Activated CD4-positive, alpha-beta memory T cell treated with anti-CD3 and anti-CD28 coated beads for 36 hours (primary cell): ENCODE results near the gene SLC26A9. TPM values are rescaled to one million over a fixed set of nuclear protein-coding genes. Genes with fewer than 3 reads are reported as not detected.

ENCODE experiments used
- CTCF ChIA-PET: fragments of 350-600 bp; sonication (Branson Sonifier 250); formaldehyde crosslinking; loops from one replicate; lab custom pipeline; 2021; ENCODE audit warnings: antibody characterized with exemption, inconsistent platforms; lab: Charles Lee
- POLR2A ChIA-PET: fragments of 350-600 bp; sonication (Branson Sonifier 250); formaldehyde crosslinking; loops from one replicate; lab custom pipeline; 2021; ENCODE audit warnings: antibody characterized with exemption; lab: Charles Lee
- DNase-seq: peaks from one replicate; pipeline ENCODE4 v3.0.0-alpha.2; 2020
- H3K27ac Mint-ChIP-seq: one replicate; pipeline ENCODE4 v1.8.0; 2021; ENCODE audit warnings: mixed read lengths
- H3K27me3 Mint-ChIP-seq: one replicate; pipeline ENCODE4 v1.8.0; 2021; ENCODE audit warnings: mixed read lengths
- H3K36me3 Mint-ChIP-seq: one replicate; pipeline ENCODE4 v1.8.0; 2021; ENCODE audit warnings: mixed read lengths
- H3K4me1 Mint-ChIP-seq: one replicate; pipeline ENCODE4 v1.8.0; 2021; ENCODE audit warnings: low read depth, mixed read lengths
- H3K4me3 Mint-ChIP-seq: one replicate; pipeline ENCODE4 v1.8.0; 2021; ENCODE audit warnings: mild to moderate bottlenecking, mixed read lengths
- H3K9me3 Mint-ChIP-seq: one replicate; pipeline ENCODE4 v1.8.0; 2021; ENCODE audit warnings: mixed read lengths
- intact Hi-C: fragments of 100-400 bp; cut with micrococcal nuclease; formaldehyde crosslinking; loops from one replicate; pipeline ENCODE4 v1.15.1; 2023
- total RNA-seq, 2 experiments: library from RNA; stranded (reverse); gene quantifications; one replicate each; pipeline ENCODE4 v1.2.3, GENCODE V29; 2021

The SLC26A9 gene, protein sequence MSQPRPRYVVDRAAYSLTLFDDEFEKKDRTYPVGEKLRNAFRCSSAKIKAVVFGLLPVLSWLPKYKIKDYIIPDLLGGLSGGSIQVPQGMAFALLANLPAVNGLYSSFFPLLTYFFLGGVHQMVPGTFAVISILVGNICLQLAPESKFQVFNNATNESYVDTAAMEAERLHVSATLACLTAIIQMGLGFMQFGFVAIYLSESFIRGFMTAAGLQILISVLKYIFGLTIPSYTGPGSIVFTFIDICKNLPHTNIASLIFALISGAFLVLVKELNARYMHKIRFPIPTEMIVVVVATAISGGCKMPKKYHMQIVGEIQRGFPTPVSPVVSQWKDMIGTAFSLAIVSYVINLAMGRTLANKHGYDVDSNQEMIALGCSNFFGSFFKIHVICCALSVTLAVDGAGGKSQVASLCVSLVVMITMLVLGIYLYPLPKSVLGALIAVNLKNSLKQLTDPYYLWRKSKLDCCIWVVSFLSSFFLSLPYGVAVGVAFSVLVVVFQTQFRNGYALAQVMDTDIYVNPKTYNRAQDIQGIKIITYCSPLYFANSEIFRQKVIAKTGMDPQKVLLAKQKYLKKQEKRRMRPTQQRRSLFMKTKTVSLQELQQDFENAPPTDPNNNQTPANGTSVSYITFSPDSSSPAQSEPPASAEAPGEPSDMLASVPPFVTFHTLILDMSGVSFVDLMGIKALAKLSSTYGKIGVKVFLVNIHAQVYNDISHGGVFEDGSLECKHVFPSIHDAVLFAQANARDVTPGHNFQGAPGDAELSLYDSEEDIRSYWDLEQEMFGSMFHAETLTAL
- total RNA-seq = not detected

DNA sequence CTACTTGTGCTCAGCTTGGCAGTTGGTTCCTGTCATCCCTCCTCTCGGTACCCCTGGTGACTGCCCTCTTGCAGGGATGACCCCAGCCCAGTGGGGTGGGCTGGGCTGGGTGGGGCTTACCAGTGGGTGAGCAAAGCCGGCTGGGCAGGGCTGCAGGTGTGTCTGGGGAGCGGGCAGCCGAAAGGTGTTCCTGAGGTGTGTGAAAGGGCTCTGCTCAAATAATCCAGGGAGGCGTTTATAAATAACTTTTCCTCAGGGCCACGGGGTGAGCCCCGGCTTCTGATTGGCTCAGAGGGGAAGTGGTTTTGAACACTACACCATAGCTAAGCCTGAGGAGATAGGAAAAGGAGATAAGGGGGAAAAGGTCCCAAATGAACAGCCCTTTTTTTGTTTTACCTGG is at the start of gene SLC26A9:
TSS of gene SLC26A9 (minus strand) at position 212 of the 400 bp plus-strand sequence. CDS start 7,636 bp downstream, outside the sequence.
- Mint-ChIP-seq H3K9me3 (no peaks in the 10 kb centered on the region), H3K27ac (no peak within 1 kb of the TSS), H3K36me3 (no peaks in the 10 kb centered on the region), H3K4me3 (no peak within 1 kb of the TSS), H3K4me1 (no peaks in the 10 kb centered on the region), H3K27me3 (peaks cover 40% of the 10 kb centered on the region)
- intact Hi-C loops = no loop called here
- DNase-seq = no peak
- POLR2A ChIA-PET = interaction anchor here (0.6 kb wide), 1 partner anchor 73 kb away, joined by 3 read pairs; no protein-coding TSS in a partner anchor
- CTCF ChIA-PET = interaction anchor here (2.0 kb wide), 1 partner anchor 34 kb away, joined by 8 read pairs; no protein-coding TSS in a partner anchor

DNA sequence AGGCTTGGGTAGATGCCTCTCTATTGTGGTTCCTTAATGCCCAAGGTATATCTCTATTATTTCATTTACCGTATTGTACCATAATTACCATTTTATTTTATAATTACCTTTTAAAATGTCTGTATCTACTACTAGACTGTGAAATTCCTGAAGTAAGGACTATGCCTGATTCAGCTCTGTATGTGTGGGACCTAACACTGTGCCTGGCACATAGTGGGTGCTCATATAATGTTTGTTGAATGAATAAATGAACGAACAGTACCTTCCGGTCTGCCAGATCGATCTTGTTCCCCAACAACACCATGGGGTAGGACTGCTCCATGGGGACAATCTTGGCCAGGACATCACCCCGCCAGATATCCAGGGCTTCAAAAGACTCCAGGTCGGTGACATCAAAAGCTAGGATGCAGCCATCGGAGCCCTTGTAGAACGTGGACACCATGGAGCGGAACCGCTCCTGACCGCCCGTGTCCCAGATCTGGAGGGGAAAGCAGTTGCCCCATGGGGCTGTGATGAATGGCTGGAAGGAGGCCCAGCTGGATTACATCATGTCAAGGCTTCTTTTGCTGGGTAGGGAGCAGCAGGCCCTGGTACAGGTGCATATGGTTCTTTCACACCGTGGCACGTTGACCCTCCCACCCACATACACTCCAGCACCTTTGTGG is 49.1 kb upstream of the SLC26A9 start:
- Mint-ChIP-seq H3K36me3 (no peaks in the 10 kb centered on the region), H3K27me3 (peaks cover 27% of the 10 kb centered on the region), H3K4me3 (no peak overlapping the region), H3K9me3 (no peaks in the 10 kb centered on the region), H3K4me1 (no peaks in the 10 kb centered on the region), H3K27ac (no peak overlapping the region)
- intact Hi-C loops = no loop called here
- POLR2A ChIA-PET = no interaction called here
- DNase-seq = no peak
- CTCF ChIA-PET = interaction anchor here (1.2 to 3.7 kb wide), 3 partner anchors 12 to 113 kb away, joined by 3 to 18 read pairs (median 4); no protein-coding TSS in a partner anchor

DNA sequence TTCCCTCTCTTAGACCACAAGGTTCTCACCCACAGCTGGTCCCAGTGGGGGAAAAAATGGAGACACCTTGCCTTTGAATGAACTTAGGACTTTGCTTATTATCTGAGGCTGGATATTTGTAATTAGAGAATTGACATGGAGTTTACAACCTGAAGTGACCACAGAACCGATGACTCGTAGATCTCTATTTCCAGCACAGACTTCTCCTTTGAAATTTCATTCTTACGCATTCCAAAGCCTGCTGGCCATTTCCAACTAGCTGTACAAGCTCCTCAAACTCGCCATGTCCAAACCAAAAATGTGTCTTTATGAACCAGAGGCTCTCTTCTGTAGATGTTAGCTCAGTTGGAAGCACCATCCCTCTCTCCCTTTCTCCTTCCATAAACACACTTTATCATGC is 48.0 kb upstream of the SLC26A9 start:
- ChIA-PET CTCF (interaction anchor here (1.2 to 3.7 kb wide), 3 partner anchors 11 to 114 kb away, joined by 3 to 18 read pairs (median 4); no protein-coding TSS in a partner anchor), POLR2A (no interaction called here)
- H3K4me1 Mint-ChIP-seq = no peaks in the 10 kb centered on the region
- intact Hi-C loops = no loop called here
- H3K36me3 Mint-ChIP-seq = no peaks in the 10 kb centered on the region
- no peaks in the 10 kb centered on the region for H3K9me3 Mint-ChIP-seq
- H3K4me3 Mint-ChIP-seq = no peak overlapping the region
- peaks cover 21% of the 10 kb centered on the region for H3K27me3 Mint-ChIP-seq
- DNase-seq = no peak
- H3K27ac Mint-ChIP-seq = no peak overlapping the region

DNA sequence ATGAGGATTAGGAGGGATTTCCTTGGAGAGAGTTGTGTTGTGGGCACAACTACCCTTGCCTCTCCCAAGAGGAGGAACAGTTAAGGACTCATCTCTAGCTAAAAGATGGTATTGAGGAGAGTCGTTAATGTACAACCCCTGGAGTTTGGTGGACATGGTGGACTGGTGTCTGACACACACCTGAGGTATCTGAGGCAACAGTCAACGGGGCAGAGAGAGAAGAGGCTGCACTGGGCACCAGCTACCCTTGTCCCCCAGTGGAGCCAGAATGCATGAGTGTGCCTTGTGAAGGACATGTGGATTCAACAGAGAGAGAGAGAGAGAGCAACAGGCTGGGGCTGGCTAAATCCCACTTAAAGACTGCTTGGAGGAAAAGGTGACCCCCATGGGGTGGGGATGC is 47.0 kb upstream of the SLC26A9 start:
- Mint-ChIP-seq H3K36me3 (no peaks in the 10 kb centered on the region), H3K27ac (no peak overlapping the region), H3K4me1 (no peaks in the 10 kb centered on the region), H3K4me3 (no peak overlapping the region), H3K27me3 (peaks cover 21% of the 10 kb centered on the region), H3K9me3 (no peaks in the 10 kb centered on the region)
- ChIA-PET CTCF (interaction anchor here (1.0 kb wide), 1 partner anchor 13 kb away, joined by 3 read pairs; no protein-coding TSS in a partner anchor), POLR2A (no interaction called here)
- no peak for DNase-seq
- intact Hi-C loops = no loop called here

DNA sequence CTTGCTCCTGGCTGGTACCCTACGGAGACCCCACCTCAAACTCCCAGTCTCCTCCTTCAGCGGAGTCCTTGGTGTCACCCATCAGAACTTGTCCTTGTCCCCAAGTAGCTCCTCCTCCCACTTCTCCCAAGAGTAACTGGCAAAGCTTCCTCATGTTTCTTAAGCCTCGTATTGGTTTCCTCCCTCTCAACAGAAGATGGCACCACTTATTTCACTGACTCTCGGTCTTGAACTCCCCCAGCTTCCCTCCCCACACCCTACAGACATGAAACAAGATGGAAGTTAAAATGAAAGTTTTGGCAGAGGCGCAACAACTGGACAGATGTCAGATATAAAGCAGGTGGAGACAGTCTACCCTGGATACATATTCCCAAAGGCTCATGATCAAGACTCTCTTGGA is 46.5 kb upstream of the SLC26A9 start:
- Mint-ChIP-seq H3K9me3 (no peaks in the 10 kb centered on the region), H3K27me3 (peaks cover 21% of the 10 kb centered on the region), H3K4me1 (no peaks in the 10 kb centered on the region), H3K36me3 (no peaks in the 10 kb centered on the region), H3K27ac (no peak overlapping the region), H3K4me3 (no peak overlapping the region)
- DNase-seq = no peak
- POLR2A ChIA-PET = no interaction called here
- CTCF ChIA-PET = interaction anchor here (1.0 kb wide), 1 partner anchor 12 kb away, joined by 3 read pairs; no protein-coding TSS in a partner anchor
- intact Hi-C loops = no loop called here

DNA sequence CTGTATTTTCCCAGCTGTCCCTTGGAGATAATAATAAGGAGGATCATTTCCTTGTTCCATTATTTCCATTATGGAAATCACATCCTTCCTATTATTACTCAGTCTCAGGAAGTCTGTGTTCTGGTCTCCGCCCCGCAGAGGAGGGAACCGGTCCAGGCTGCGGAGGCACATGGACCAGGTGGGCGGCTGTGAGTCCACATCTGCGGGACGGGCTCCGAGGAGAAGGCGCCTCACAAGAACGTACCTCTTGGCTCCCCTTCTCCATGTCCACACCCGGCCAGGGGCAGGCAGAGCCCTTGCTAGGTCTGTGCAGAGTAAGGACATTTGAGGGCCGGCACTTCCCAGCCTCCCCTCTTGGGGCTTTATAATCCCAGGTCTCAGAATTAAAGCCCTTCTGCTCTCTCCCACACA is 45.3 kb upstream of the SLC26A9 start:
- ChIA-PET CTCF (interaction anchor here (3.7 to 7.6 kb wide), 2 partner anchors 11 to 117 kb away, joined by 35 to 97 read pairs; no protein-coding TSS in a partner anchor), POLR2A (no interaction called here)
- H3K4me3 Mint-ChIP-seq = no peak overlapping the region
- peaks cover 21% of the 10 kb centered on the region for H3K27me3 Mint-ChIP-seq
- intact Hi-C loops = no loop called here
- H3K4me1 Mint-ChIP-seq = no peaks in the 10 kb centered on the region
- no peak for DNase-seq
- no peaks in the 10 kb centered on the region for H3K9me3 Mint-ChIP-seq
- no peaks in the 10 kb centered on the region for H3K36me3 Mint-ChIP-seq
- no peak overlapping the region for H3K27ac Mint-ChIP-seq

DNA sequence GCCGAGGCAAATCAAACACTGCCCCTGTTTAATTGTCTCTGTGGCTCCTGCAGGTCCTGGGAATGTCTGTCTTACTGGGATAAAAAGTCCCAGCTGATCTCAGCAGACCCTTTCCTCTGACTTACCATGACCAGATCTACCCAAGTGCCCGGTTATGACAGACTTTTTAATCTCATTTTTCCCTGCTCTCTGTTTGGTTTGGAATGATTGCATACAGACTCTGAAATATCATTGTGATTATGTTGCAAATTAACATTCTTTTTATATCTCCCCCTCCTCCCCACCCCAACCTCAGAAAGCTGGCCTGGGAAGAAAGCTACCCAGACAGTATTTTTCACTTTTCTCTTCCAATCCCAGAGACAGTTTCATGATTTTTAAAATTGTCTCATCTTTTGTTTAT is 43.6 kb upstream of the SLC26A9 start:
- no peaks in the 10 kb centered on the region for H3K36me3 Mint-ChIP-seq
- peaks cover 5% of the 10 kb centered on the region for H3K9me3 Mint-ChIP-seq
- DNase-seq = no peak
- ChIA-PET CTCF (interaction anchor here (0.7 to 7.6 kb wide), 6 partner anchors 9 to 329 kb away, joined by 3 to 97 read pairs (median 9); no protein-coding TSS in a partner anchor), POLR2A (no interaction called here)
- peaks cover 17% of the 10 kb centered on the region for H3K27me3 Mint-ChIP-seq
- H3K27ac Mint-ChIP-seq = no peak overlapping the region
- intact Hi-C loops = no loop called here
- H3K4me3 Mint-ChIP-seq = no peak overlapping the region
- no peaks in the 10 kb centered on the region for H3K4me1 Mint-ChIP-seq

DNA sequence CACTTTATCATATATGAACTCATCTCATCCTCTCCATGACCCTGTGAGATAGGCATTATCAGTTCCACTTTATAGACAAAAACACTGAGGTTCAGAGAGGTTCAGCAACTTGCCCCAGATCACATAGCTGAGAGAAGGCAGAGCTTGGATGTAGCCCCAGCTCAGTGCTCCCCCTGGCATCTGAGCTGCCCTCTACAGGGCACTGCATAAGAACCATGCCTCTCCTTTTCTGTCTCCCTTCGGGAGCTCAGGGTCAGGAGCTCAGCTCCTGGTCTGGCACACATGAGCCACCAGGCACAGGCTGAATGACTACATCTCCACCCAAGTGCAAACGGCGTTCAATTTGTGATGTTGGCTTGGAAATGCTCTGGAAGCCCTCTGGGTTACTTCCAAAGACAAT is 43.0 kb upstream of the SLC26A9 start:
- CTCF ChIA-PET = interaction anchor here (0.7 to 7.6 kb wide), 7 partner anchors 9 to 328 kb away, joined by 3 to 97 read pairs (median 8); no protein-coding TSS in a partner anchor
- POLR2A ChIA-PET = no interaction called here
- H3K4me1 Mint-ChIP-seq = no peaks in the 10 kb centered on the region

DNA sequence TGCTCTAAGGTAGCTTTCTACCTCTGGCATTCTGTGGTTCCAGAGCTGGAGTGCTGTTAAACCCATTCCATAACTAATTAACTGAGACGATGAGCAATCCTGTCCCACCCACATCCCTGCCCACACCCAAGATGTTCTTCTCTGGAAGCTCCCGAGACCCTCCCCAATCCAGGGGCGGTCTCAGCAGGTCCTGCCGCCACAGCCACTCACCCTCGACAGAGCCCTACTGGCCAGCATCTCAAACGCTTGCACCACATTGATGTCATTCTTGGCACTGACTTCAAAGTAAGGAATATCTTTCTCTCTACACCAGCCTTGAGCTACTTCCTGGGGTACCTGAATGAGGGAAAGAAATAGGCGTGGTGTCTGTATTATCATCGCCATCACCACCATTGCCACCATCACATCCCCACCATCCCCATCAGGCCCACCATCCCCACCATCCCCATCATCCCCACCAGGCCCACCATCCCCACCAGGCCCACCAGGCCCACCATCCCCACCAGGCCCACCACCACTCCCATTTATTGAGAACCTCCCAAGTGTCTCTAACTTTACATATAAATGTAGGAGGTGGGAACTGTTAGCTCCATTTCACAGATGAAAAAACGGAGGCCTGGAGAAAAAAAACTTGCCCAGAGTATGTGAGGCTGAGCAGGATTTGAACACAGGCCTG is 42.2 kb upstream of the SLC26A9 start:
- H3K36me3 Mint-ChIP-seq = no peaks in the 10 kb centered on the region
- no peak for DNase-seq
- CTCF ChIA-PET = interaction anchor here (1.7 to 7.6 kb wide), 6 partner anchors 8 to 327 kb away, joined by 5 to 97 read pairs (median 12); no protein-coding TSS in a partner anchor
- POLR2A ChIA-PET = no interaction called here
- peaks cover 9% of the 10 kb centered on the region for H3K27me3 Mint-ChIP-seq
- no peak overlapping the region for H3K4me3 Mint-ChIP-seq
- H3K27ac Mint-ChIP-seq = no peak overlapping the region
- intact Hi-C loops = no loop called here
- H3K4me1 Mint-ChIP-seq = no peaks in the 10 kb centered on the region
- H3K9me3 Mint-ChIP-seq = peaks cover 6% of the 10 kb centered on the region

More for the DNA sequence above, 43.0 kb upstream of the SLC26A9 start:
- intact Hi-C loops = no loop called here
- peaks cover 6% of the 10 kb centered on the region for H3K9me3 Mint-ChIP-seq
- no peaks in the 10 kb centered on the region for H3K36me3 Mint-ChIP-seq
- no peak overlapping the region for H3K4me3 Mint-ChIP-seq
- H3K27ac Mint-ChIP-seq = no peak overlapping the region
- DNase-seq = no peak
- H3K27me3 Mint-ChIP-seq = peaks cover 14% of the 10 kb centered on the region

DNA sequence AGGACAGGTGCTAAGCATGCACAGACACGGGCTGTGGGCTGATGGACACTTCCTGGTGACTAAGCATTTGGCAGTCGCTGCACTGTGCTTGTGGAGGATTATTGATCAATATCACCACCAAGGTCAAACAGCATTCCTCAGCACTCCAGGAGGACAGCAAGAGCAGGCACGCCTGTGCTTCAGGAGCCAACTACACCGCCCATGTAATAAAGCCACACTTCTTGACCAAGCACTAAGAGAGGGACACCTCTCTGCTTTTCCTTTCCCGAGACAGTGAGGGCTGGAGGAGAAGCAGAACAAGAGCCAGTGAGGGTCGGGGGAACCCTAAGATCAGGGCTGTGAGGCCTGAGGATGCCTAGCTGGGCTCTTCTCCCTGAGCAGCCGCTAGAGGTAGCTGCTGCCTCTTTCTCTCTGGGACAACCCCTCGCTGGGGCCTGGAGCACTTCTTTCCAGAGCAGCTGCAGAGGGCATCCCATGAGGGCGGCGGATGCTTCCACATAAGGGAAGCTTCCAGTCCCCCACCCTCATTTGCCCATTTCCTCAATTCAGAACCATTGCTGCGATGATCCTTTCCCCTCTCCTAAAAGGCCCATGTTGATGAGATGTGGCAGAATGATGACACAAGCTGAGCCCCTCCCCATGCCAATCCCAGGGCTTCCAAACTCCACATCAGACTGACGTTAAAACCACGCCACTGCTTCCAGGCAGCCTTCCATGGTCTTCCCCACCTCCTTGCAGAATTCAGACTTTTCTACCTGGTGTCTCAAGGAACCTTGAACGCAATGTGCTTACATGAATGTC is 40.9 kb upstream of the SLC26A9 start:
- POLR2A ChIA-PET = interaction anchor here (1.1 kb wide), 1 partner anchor 122 kb away, joined by 3 read pairs; no protein-coding TSS in a partner anchor
- Mint-ChIP-seq H3K4me1 (no peaks in the 10 kb centered on the region), H3K4me3 (no peak overlapping the region), H3K36me3 (no peaks in the 10 kb centered on the region), H3K27ac (no peak overlapping the region), H3K9me3 (peaks cover 6% of the 10 kb centered on the region), H3K27me3 (peaks cover 1% of the 10 kb centered on the region)
- intact Hi-C loops = loop anchor here (1.0 kb wide), 2 partner anchors 46 to 122 kb away; no protein-coding TSS in a partner anchor
- DNase-seq = peak; percentile 42
- CTCF ChIA-PET = interaction anchor here (0.7 to 7.6 kb wide), 11 partner anchors 10 to 326 kb away, joined by 3 to 97 read pairs (median 3); no protein-coding TSS in a partner anchor
